ENCODE measurements around the gene SLC12A3.

The SLC12A3 gene

DNA sequence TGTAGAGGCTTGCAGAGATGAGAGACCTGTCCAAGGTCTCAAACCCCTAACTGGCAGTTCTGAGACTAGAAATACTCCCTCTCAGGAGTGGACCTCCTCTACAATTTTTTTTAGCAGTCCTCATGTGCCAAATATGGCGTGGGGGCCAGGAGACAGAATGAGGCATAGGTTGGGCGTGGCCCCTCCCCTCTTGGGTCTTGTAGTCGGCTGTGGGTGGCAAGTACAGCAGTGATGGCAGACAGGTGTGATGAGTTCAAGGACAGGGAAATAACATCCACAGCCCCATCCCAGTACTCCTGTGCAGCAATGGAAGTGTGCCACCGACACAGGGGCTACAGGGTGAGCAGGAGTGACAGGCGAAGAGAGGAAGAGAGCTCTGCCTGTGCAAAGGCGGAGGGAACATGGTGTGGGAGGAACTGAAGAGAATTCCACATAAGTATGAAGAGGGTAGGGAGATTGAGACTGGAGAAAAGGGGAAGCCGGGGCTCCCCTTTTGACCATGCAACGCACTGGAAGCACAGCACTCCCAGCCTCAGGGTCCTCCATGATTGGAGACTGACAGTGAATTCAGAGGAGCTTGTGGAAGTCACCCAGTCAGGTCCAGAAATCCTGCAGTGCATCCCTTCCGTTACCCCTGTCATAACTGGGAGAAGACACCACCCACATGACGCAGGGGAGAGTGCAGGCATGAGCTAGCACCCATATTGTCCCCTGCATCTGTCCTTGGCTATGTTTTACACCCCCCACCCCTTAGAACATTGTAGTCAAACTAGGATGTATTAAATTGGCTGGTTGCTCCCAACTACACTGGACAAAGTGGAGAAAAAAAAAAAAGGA, 82.0 kb downstream of the SLC12A3 start:
- DNase-seq, result no peak

DNA sequence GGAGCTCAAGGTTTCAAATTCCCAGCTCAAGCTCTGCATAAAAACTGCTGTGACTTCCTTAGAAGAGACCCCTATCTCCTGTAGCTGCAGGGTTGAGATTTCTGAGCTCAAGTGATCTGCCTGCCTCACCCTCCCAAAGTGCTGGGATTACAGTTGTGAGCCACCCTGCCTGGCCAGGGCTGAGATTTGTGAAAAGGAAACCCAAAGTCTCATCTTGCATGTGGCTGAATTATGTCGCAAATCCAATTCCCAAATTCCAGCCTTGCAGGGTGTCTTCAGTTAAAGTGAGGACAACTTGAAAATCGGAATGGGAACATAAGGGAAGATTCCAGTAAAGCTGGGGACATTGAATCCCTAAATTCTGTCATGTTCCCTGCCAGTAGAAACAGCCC, 82.6 kb downstream of the SLC12A3 start:
- no peak for DNase-seq

DNA sequence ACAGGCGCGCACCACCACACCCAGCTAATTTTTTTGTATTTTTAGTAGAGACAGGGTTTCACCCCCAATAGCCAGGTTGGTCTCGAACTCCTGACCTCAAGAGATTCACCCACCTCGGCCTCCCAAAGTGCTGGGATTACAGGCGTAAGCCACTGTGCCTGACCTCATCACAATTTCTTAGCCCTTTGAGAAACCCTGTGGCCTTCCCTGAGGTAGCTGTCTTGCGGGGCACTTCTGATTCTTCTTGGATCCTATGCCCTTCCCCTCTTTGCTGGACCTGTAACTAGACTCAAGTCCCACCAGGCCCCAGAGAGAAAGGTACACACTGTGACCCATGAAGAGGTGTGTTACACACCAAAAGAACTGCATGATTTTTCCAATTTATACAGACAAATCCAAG, 83.2 kb downstream of the SLC12A3 start:
- no peak for DNase-seq

DNA sequence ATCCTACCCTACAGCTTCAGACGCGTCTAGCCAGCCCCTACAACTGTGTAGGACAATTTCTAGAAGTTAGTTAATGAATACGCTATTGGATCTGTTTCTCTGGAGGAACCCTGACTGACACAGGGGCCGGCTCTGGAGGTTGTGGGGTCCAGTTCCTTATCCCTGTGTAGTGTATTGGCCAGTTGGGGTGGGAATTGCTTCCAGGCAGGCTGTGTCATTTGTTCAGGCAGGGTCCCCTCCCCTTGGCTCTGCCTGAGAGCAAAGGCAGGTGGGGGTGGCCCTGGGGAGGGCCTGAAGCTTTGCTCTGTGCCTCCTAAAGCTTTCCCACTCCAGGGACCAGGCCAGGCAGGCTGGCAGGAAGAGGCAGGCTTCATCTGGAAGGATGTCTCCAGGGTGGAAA, 85.0 kb downstream of the SLC12A3 start:
- DNase-seq, result no peak

- no peak for DNase-seq
Measured at GRCh38 chr16:56950455-56950854, 85.4 kb downstream of the SLC12A3 start.

- DNase-seq, result no peak
Measured at GRCh38 chr16:56950881-56951771, 86.1 kb downstream of the SLC12A3 start.

- no peak for DNase-seq
Measured at GRCh38 chr16:56953006-56953405, 88.0 kb downstream of the SLC12A3 start.

- no peak for DNase-seq
Measured at GRCh38 chr16:56956076-56956475, 91.1 kb downstream of the SLC12A3 start.

DNA sequence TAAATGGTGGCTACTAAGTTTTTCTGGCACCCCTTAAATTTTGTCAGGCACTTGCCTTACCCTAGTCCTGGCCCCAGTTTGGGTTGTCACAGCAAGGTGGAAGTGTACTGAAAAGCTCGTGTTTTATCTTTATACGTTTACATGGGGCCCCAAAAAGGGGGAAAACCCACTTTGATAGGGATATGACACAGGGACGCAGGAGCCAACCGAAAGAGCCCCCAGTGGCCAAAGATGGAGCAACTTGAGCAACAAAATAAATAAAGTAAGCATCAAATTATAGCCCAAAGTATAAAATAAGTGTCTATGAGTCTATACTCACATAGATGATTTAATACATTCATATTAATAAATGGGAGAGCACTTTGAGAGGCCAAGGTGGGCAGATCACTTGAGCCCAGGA, 91.7 kb downstream of the SLC12A3 start:
- no peak for DNase-seq

DNA sequence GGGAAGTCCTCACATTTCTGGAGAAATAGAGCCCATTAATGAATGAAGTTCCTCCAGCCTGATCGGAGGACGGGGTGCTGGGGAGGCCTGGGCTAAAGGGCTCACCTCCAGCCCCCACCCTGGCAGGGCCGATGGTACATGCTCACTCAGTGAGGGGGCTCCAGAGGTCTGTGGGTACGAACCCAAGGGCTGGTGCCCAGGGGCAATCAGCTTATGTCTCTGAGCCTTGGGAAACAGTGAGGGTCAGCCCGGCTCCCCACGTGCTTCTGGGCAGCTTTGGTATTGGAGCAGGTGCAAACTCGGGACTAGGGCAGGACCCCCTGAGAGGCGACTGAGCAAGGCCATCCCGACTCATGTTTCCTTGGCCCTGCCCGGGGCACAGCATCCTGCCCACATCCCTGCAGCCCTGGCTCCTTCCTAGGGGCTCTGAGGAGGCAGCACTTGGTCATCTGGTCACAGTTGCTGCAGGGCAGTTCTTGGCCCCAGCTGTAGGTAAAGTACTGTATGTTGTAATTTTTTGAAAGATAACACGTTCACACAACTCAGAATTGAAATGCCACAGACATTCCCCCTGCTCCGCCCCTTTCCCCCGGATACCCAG, 95.8 kb downstream of the SLC12A3 start:
- no peak for DNase-seq

DNA sequence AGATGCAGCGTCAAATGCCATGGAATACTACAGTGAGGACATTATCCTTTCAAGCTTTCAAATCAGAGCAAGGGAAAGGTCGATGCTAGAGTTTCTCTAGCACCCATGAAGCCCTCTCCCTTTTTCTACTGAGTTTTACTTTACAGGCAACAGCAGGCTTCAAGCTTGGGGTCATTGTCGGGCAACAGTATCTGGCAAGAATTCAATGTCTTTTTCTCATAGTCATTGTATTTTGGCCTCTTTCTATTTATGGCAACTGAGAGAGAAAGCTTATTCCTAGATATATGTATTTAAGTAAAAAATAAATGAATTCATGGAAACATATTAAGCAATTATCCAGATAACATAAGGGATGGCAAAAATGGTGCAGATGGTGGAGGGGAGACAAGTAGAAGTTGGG, 96.4 kb downstream of the SLC12A3 start:
- no peak for DNase-seq

DNA sequence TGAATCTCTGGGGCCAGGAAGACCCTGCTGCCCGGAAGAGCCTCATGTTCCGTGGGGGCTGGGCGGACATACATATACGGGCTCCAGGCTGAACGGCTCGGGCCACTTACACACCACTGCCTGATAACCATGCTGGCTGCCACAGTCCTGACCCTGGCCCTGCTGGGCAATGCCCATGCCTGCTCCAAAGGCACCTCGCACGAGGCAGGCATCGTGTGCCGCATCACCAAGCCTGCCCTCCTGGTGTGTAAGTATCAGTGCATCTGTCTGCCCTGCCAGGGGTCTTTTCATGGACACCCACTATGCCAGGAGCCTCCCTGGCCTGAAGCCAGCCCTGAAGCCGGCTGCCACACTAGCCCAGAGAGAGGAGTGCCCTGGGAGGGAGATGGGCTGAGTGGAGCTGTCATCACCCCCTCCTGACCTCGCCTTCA, 96.9 kb downstream of the SLC12A3 start, which contains the start of gene CETP:
Gene CETP, plus strand, starts transcription at position 100 of the 431 bp plus-strand sequence. Its CDS starts 30 bp downstream, at position 130.
- no peak for DNase-seq

DNA sequence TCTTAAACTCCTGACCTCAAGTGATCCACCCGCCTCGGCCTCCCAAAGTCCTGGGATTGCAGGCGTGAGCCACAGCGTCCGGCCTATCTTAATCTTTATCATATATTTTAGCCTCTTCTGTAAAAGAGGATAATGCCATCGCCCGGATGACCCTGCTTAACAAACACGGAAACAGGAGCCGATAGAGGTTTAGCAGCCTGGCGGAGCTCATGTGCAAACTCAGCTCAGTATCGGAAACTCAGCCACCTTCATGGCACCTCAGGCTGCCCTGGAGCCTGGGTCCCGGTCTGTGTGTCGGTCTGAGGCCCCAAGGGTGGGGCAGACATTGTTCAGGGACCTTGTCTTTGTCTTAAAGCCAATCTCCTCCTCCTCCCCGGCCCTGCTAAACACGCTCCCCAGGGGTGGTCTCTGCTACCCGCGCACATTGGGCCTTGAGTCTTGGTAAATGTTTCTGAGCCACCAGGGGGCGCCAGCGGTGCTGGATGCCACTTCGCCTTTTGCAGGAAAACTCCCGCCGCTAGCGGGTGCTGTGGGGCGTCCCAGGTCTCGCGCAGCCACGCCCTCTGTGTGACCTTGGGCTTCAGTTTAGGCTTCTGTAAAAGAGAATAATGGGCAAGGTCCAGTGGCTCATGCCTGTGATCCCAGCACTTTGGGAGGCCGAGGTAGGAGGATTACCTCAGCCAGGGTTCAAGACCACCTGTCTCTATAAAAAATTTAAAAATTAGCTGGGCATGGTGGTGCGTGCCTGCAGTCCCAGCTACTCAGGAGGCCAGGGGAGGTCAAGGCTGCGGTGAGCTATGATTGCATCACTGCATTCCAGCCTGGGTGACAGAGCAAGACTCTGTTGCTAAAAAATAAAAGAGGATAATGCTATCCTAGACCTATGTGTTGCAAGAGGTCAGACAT, 99.5 kb downstream of the SLC12A3 start:
- DNase-seq, result peak; percentile 92
